CD8-positive, alpha-beta memory T cell (primary cell): ENCODE results near the gene TFR2. TPM values are rescaled to one million over a fixed set of nuclear protein-coding genes. Genes with fewer than 3 reads are reported as not detected.

Experiments used
- CTCF ChIA-PET: fragments of 350-600 bp; sonication (Branson Sonifier 250); formaldehyde crosslinking; loops from one replicate; lab custom pipeline; 2021; ENCODE audit warnings: antibody characterized with exemption; lab: Charles Lee
- POLR2A ChIA-PET: fragments of 350-600 bp; sonication (Branson Sonifier 250); formaldehyde crosslinking; loops from one replicate; lab custom pipeline; 2021; ENCODE audit warnings: antibody characterized with exemption; lab: Charles Lee
- DNase-seq, 5 donors: peaks; one replicate each; pipeline versions ENCODE4 v3.0.0 to v3.0.0-alpha.2; 2020 to 2022; ENCODE audit warnings: mixed read lengths in 1 of 5
- H3K27ac ChIP-seq: one replicate; pipeline ENCODE4 v1.7.0; 2013; ENCODE audit warnings: low read depth, mild to moderate bottlenecking, low read length, moderate library complexity
- H3K27me3 ChIP-seq: 2 replicates; pipeline ENCODE4 v1.7.0; 2013; ENCODE audit warnings: low read length, mild to moderate bottlenecking; ENCODE audit not compliant: insufficient read depth, poor library complexity, severe bottlenecking
- H3K36me3 ChIP-seq: 2 replicates; pipeline ENCODE4 v1.7.0; 2013; ENCODE audit warnings: mild to moderate bottlenecking, low read length, moderate library complexity; ENCODE audit not compliant: insufficient read depth
- H3K4me1 ChIP-seq: 2 replicates; pipeline ENCODE4 v1.7.0; 2013; ENCODE audit warnings: mild to moderate bottlenecking, low read length, moderate library complexity; ENCODE audit not compliant: insufficient read depth
- H3K4me3 ChIP-seq: 2 replicates; pipeline ENCODE4 v1.7.0; 2013; ENCODE audit warnings: mild to moderate bottlenecking, low read length
- H3K9me3 ChIP-seq: 2 replicates; pipeline ENCODE4 v1.7.0; 2013; ENCODE audit warnings: mild to moderate bottlenecking, low read length
- H3K27ac Mint-ChIP-seq, 8 donors: one replicate each; pipeline ENCODE4 v1.8.0; 2020 to 2021; ENCODE audit warnings: mixed read lengths in 8 of 8, mild to moderate bottlenecking in 6 of 8, inconsistent platforms in 3 of 8, moderate library complexity in 3 of 8
- H3K27me3 Mint-ChIP-seq, 2 donors: one replicate each; pipeline ENCODE4 v1.8.0; 2020 to 2021; ENCODE audit warnings: mixed read lengths in 2 of 2, mild to moderate bottlenecking in 1 of 2, moderate library complexity in 1 of 2
- H3K36me3 Mint-ChIP-seq, 3 donors: one replicate each; pipeline ENCODE4 v1.8.0; 2020 to 2021; ENCODE audit warnings: mixed read lengths in 3 of 3, inconsistent platforms in 1 of 3, mild to moderate bottlenecking in 1 of 3
- H3K4me1 Mint-ChIP-seq, 3 donors: one replicate each; pipeline ENCODE4 v1.8.0; 2020 to 2021; ENCODE audit warnings: mixed read lengths in 3 of 3, inconsistent platforms in 1 of 3, mild to moderate bottlenecking in 1 of 3
- H3K4me3 Mint-ChIP-seq, 7 donors: one replicate each; pipeline ENCODE4 v1.8.0; 2020 to 2021; ENCODE audit warnings: mixed read lengths in 7 of 7, mild to moderate bottlenecking in 6 of 7, moderate library complexity in 4 of 7, inconsistent platforms in 2 of 7
- H3K9me3 Mint-ChIP-seq, 5 donors: one replicate each; pipeline ENCODE4 v1.8.0; 2020 to 2022; ENCODE audit warnings: mixed read lengths in 5 of 5, mild to moderate bottlenecking in 3 of 5, moderate library complexity in 2 of 5, inconsistent platforms in 1 of 5
- polyA plus RNA-seq: library from polyadenylated mRNA; unstranded; fragments of 300-500 nt; fragmentation: Illumina TruSeq; gene quantifications from one replicate; pipeline ENCODE4 v1.2.3, GENCODE V29; 2021
- total RNA-seq, 2 experiments: library from RNA; stranded (reverse); gene quantifications; one replicate each; pipeline ENCODE4 v1.2.3, GENCODE V29; 2021

The TFR2 gene
- total and polyA plus RNA-seq, 3 experiments from 2014 or later: 2.7 to 17.7 (median 14.6) TPM

DNA sequence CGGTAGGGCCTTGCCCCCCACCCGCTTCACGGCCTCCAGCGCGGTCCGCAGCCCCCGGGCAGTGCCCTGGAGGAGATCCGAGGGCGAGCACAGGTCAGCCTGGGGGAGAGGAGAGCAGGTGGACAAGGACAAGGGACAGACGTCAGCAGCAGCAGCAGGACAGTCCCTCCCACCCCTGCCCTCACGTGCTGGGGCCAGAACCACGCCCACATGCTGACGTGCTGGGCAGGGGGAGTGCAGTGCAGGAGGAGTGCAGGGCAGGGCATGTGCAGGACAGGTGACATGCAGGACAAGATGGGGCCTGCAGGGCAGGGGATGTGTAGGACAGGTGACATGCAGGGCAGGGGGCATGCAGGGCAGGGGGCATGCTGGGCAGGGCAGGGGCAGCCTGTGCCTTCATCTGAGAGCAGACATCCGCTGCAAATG lies 66.1 kb downstream of the TFR2 start:
- peaks cover 19% of the 10 kb centered on the region for H3K4me1 ChIP-seq
- no peak overlapping the region for H3K27ac ChIP-seq
- ChIA-PET POLR2A (no interaction called here), CTCF (interaction anchor here (1.0 kb wide), 2 partner anchors 8 to 16 kb away, joined by 3 to 5 read pairs; no protein-coding TSS in a partner anchor)
- no peak for DNase-seq
- Mint-ChIP-seq H3K27ac (no peak overlapping the region), H3K36me3 (peaks cover 0 to 62% (median 4%) of the 10 kb centered on the region in 3 donors), H3K27me3 (no peaks in the 10 kb centered on the region), H3K4me1 (peaks cover 7 to 22% (median 18%) of the 10 kb centered on the region in 3 donors), H3K4me3 (no peak overlapping the region), H3K9me3 (no peaks in the 10 kb centered on the region)
- no peaks in the 10 kb centered on the region for H3K9me3 ChIP-seq
- no peaks in the 10 kb centered on the region for H3K27me3 ChIP-seq
- peaks cover 49% of the 10 kb centered on the region for H3K36me3 ChIP-seq
- no peak overlapping the region for H3K4me3 ChIP-seq

DNA sequence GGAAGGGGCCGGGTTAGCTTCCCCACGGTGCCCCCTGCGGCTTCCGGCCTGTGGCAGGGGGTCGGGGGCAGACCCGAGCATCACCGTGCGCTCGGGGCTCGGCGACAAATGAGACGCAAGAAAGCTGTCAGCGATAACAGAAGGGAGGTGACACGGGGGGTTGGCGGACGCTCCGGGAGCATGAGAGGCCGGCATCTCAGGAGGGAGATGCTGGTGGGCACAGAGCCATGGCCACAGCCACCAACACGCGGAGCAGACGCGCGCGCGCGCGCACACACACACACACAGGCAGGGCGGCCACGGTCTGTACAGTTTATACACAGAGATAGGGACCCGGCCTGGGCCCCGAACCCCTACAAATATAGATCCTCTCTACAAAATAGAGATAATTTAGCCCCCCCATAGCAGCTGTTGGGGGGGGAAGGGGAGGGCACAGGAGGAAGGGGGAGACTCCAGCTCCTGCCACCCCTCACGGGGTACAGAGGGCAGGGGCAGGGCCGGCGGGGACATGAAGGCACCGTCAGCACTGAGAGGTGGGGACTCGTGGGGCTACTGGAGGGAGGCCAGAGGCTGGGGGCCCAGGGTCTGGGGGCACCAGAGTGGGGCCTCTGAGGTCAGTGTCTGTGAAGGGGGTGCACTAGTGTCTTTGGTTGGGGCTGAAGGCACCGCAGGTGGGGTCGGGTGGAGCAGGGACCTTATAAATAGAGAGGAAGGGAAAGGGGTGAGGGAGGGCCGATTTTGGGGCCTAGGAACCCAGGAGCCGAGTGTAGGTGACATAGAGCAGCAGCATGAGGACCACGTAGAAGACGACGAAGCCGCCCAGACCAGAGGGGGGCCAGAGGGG lies 66.8 kb downstream of the TFR2 start:
- DNase-seq: no peak
- no peak overlapping the region for H3K27ac Mint-ChIP-seq
- no peak overlapping the region for H3K27ac ChIP-seq
- H3K9me3 ChIP-seq: no peaks in the 10 kb centered on the region
- H3K9me3 Mint-ChIP-seq: no peaks in the 10 kb centered on the region
- POLR2A ChIA-PET: interaction anchor here (0.6 kb wide), 1 partner anchor 103 kb away, joined by 3 read pairs; no protein-coding TSS in a partner anchor
- no peak overlapping the region for H3K4me3 ChIP-seq
- no peaks in the 10 kb centered on the region for H3K27me3 Mint-ChIP-seq
- peaks cover 42% of the 10 kb centered on the region for H3K36me3 ChIP-seq
- H3K4me1 Mint-ChIP-seq: peaks cover 7 to 25% (median 18%) of the 10 kb centered on the region in 3 donors
- CTCF ChIA-PET: interaction anchor here (1.0 kb wide), 2 partner anchors 9 to 15 kb away, joined by 3 to 5 read pairs; no protein-coding TSS in a partner anchor
- no peaks in the 10 kb centered on the region for H3K27me3 ChIP-seq
- H3K4me1 ChIP-seq: peaks cover 23% of the 10 kb centered on the region
- H3K36me3 Mint-ChIP-seq: peaks cover 0 to 62% (median 2%) of the 10 kb centered on the region in 3 donors
- H3K4me3 Mint-ChIP-seq: no peak overlapping the region

DNA sequence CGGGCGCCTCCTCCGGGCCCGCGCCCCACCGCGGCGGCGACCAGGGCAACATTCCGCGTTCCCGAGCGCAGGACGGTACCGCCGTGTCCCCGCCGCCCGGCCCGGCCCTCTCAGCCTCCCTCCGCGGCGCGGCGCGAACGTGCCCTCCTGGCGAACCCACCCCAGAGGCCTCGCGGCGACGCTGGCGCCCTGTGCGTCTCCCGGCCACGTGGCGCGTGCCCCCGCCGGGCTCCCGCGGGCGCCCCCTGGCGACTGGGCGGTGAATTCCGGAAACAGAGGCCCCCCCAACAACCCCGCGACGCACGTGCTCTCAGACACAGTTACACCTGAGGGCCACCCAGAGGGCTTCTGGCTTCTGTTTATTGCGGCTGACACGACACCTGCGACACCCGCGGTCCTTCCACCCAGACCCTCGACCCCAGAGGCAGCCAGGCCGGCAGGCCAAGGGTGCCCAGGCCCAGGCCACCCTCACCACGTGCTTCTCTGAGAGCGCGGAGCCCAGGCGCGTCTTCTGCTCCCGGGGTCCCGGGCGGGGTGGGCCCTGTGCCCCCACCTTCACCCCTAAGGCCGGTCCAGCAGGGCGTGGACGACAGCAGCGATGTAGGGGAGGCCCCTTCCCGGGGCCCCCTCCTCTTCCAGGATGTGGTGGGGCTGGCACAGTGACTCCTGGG lies 67.5 kb downstream of the TFR2 start, which contains the start of gene SAP25:
SAP25 (minus strand) TSS at position 210 of the 671 bp plus-strand sequence; CDS start at position 52, 158 bp downstream.
- Mint-ChIP-seq H3K9me3 (no peaks in the 10 kb centered on the region), H3K27ac (no peak within 1 kb of the TSS), H3K27me3 (no peaks in the 10 kb centered on the region), H3K4me1 (peaks cover 15 to 32% (median 26%) of the 10 kb centered on the region in 3 donors), H3K4me3 (no peak within 1 kb of the TSS), H3K36me3 (peaks cover 0 to 57% (median 2%) of the 10 kb centered on the region in 3 donors)
- Histone ChIP-seq H3K9me3 (no peaks in the 10 kb centered on the region), H3K27ac (no peak within 1 kb of the TSS), H3K27me3 (no peaks in the 10 kb centered on the region), H3K36me3 (peaks cover 38% of the 10 kb centered on the region), H3K4me1 (peaks cover 30% of the 10 kb centered on the region), H3K4me3 (no peak within 1 kb of the TSS)
- DNase-seq: no peak
- POLR2A ChIA-PET: interaction anchor here (0.6 kb wide), 1 partner anchor 104 kb away, joined by 3 read pairs; no protein-coding TSS in a partner anchor
- CTCF ChIA-PET: interaction anchor here (1.0 kb wide), 2 partner anchors 10 to 14 kb away, joined by 3 to 5 read pairs; no protein-coding TSS in a partner anchor

- no peak overlapping the region for H3K27ac ChIP-seq
- H3K4me1 Mint-ChIP-seq: peaks cover 20 to 39% (median 30%) of the 10 kb centered on the region in 3 donors
- no peaks in the 10 kb centered on the region for H3K27me3 Mint-ChIP-seq
- H3K4me1 ChIP-seq: peaks cover 37% of the 10 kb centered on the region
- CTCF ChIA-PET: interaction anchor here (1.5 kb wide), 1 partner anchor 9 kb away, joined by 4 read pairs; no protein-coding TSS in a partner anchor
- H3K36me3 Mint-ChIP-seq: peaks cover 0 to 51% (median 2%) of the 10 kb centered on the region in 3 donors
- no peak overlapping the region for H3K4me3 ChIP-seq
- H3K9me3 Mint-ChIP-seq: no peaks in the 10 kb centered on the region
- peaks cover 31% of the 10 kb centered on the region for H3K36me3 ChIP-seq
- no peak for DNase-seq
- H3K27me3 ChIP-seq: no peaks in the 10 kb centered on the region
- H3K4me3 Mint-ChIP-seq: no peak overlapping the region
- POLR2A ChIA-PET: interaction anchor here (0.9 to 3.3 kb wide), 2 partner anchors 9 to 11 kb away, joined by 3 to 42 read pairs; partner anchors contain the start of genes FBXO24 and LRCH4
- H3K9me3 ChIP-seq: no peaks in the 10 kb centered on the region
- H3K27ac Mint-ChIP-seq: no peak overlapping the region
Observed at GRCh38 chr7:100572949-100573675, 68.2 kb downstream of the TFR2 start.

- Histone ChIP-seq H3K4me3 (no peak overlapping the region), H3K27ac (no peak overlapping the region), H3K9me3 (no peaks in the 10 kb centered on the region), H3K27me3 (no peaks in the 10 kb centered on the region), H3K4me1 (peaks cover 44% of the 10 kb centered on the region), H3K36me3 (peaks cover 24% of the 10 kb centered on the region)
- no peaks in the 10 kb centered on the region for H3K9me3 Mint-ChIP-seq
- no peaks in the 10 kb centered on the region for H3K27me3 Mint-ChIP-seq
- CTCF ChIA-PET: interaction anchor here (1.5 kb wide), 1 partner anchor 9 kb away, joined by 4 read pairs; no protein-coding TSS in a partner anchor
- peaks cover 23 to 45% (median 30%) of the 10 kb centered on the region in 3 donors for H3K4me1 Mint-ChIP-seq
- POLR2A ChIA-PET: interaction anchor here (0.9 to 3.3 kb wide), 2 partner anchors 8 to 12 kb away, joined by 3 to 42 read pairs; partner anchors contain the start of genes FBXO24 and LRCH4
- H3K27ac Mint-ChIP-seq: peak overlapping the region in 6 of 8 donors; percentile 25 to 89 (median 55)
- DNase-seq: no peak
- H3K36me3 Mint-ChIP-seq: peaks cover 0 to 44% (median 2%) of the 10 kb centered on the region in 3 donors
- H3K4me3 Mint-ChIP-seq: peak overlapping the region in 1 of 7 donors; percentile 9
Observed at GRCh38 chr7:100572281-100572948, 68.9 kb downstream of the TFR2 start.

GRCh38 chr7:100571829-100572116 lies 69.6 kb downstream of the TFR2 start:
- Mint-ChIP-seq H3K4me1 (peaks cover 23 to 48% (median 30%) of the 10 kb centered on the region in 3 donors), H3K27me3 (no peaks in the 10 kb centered on the region), H3K9me3 (no peaks in the 10 kb centered on the region), H3K27ac (peak overlapping the region in 7 of 8 donors; percentile 25 to 75 (median 50)), H3K4me3 (peak overlapping the region in 2 of 7 donors; percentile 18 to 45), H3K36me3 (peaks cover 0 to 41% (median 2%) of the 10 kb centered on the region in 3 donors)
- peaks cover 18% of the 10 kb centered on the region for H3K36me3 ChIP-seq
- H3K9me3 ChIP-seq: no peaks in the 10 kb centered on the region
- ChIA-PET CTCF (interaction anchor here (0.6 to 1.8 kb wide), 6 partner anchors 12 to 119 kb away, joined by 3 to 14 read pairs (median 4); no protein-coding TSS in a partner anchor), POLR2A (interaction anchor here (3.3 kb wide), 1 partner anchor 12 kb away, joined by 42 read pairs; the partner anchor contains the start of genes FBXO24 and LRCH4)
- no peak overlapping the region for H3K27ac ChIP-seq
- no peak for DNase-seq
- H3K4me3 ChIP-seq: no peak overlapping the region
- peaks cover 45% of the 10 kb centered on the region for H3K4me1 ChIP-seq
- H3K27me3 ChIP-seq: no peaks in the 10 kb centered on the region
